GM15510 (cell line): Measurements from ENCODE around the gene APBA1.

Experiments
- POLR2A ChIP-seq: IDR thresholded peaks from 3 replicates; pipeline ENCODE4 v1.6.1; 2011; ENCODE audit warnings: borderline replicate concordance; ENCODE audit not compliant: insufficient read length; ENCODE audit errors: extremely low read depth

Gene APBA1

GRCh38 chr9:69632768-69633167 is 39.4 kb downstream of the APBA1 start:
- no peak for TF ChIP-seq POLR2A

GRCh38 chr9:69627281-69627680 is 44.9 kb downstream of the APBA1 start:
- no peak for TF ChIP-seq POLR2A

GRCh38 chr9:69623276-69623675 is 48.9 kb downstream of the APBA1 start:
- no peak for TF ChIP-seq POLR2A

- TF ChIP-seq POLR2A, result no peak
Measured at GRCh38 chr9:69622676-69623075, 49.5 kb downstream of the APBA1 start.

GRCh38 chr9:69621730-69622460 is 50.3 kb downstream of the APBA1 start:
- TF ChIP-seq POLR2A, result no peak

DNA sequence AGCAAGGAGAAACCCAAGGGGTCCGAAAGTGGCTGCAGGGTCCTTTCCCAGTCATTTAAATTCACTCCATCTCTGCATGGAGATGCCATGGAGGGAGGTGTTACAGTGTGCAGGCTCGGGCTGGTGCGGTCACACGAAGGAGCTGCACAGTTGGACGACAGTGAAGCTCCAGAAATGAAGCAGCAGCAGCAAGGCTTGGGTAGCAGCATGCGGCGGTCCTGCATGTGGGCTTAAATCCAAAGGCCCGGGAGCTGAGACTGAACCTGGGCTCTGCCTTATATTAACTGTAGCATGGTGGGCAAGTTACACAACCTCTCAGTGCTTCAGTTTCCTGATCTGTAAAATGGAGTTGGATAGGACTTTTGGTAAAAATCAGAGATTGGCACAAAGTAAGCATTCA is 51.4 kb downstream of the APBA1 start:
- no peak for TF ChIP-seq POLR2A

- no peak for TF ChIP-seq POLR2A
Measured at GRCh38 chr9:69619233-69619632, 52.9 kb downstream of the APBA1 start.

DNA sequence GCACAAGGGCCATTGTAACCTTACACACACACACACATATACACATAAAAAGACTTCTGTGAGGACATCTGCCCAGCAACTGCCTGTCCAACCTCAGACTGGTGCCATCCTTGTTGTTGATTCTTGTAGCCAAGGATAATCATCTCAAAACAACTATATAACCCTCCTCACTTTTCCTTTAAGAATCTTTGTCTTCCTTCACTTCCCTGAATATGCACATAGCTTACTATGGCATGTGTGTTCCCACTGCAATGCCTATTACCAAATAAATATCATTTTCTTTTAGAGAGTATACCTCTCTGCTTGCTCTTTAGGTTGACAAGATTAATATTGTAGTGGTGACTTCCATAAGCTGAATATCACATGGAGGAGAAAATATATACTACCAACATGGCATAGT is 55.2 kb downstream of the APBA1 start:
- no peak for TF ChIP-seq POLR2A

DNA sequence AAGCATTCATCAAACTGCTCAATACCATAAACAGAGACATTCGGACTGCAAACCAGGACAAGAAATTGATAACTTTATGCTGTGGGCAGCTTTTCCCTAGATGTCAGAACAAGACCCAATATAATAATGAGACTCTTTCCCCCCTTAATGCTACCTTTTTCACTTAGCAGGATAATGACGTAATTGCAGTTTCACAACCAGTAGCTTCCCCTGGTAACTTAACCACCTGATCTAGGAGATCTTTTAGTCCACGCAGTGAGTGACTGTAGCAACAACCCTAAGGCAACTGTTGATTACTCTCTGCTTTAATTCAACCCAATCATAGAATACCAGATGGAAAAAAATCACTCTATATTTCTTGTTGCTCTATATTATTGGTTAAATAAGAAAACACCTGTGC is 56.3 kb downstream of the APBA1 start:
- no peak for TF ChIP-seq POLR2A

DNA sequence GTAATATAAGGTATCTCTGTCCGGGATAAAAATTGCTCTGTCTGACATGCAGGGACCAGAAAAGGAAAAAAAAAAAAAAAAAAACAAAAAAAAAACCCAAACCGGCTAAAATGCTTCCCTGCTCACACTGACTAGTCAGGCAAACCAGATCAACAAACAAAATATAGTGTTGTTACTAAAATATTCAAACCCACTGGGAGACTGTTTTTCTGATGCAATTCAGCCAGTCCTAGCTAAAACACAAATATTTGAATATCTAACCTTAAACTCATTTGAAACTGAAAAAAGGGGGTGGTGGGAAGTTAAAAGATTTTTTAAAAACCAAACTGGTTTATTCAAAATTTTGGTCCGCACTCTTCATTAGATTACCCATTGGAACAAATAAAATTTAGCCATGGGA is 61.0 kb downstream of the APBA1 start:
- TF ChIP-seq POLR2A, result no peak

GRCh38 chr9:69609156-69609555 is 63.0 kb downstream of the APBA1 start:
- TF ChIP-seq POLR2A, result no peak

DNA sequence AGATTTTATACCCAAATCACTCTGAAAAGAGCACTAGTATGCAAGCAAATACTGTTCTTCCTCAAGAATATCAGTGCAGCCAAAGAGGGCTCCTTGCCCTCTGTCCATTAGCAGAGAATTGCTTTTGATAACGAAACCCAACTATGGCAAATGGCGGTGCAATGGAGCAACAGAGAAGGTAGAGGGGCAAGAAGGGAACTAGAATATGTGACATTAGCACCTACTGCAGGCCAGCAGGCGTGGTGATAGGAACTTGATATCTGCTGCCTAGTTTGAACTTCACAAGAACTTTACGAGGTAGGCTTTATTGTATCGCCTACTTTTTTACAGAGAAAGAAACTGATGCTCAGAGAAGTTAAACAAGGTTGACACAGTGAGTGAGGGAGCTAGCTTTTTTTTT is 66.1 kb downstream of the APBA1 start:
- no peak for TF ChIP-seq POLR2A

- no peak for TF ChIP-seq POLR2A
Measured at GRCh38 chr9:69605406-69605805, 66.8 kb downstream of the APBA1 start.

DNA sequence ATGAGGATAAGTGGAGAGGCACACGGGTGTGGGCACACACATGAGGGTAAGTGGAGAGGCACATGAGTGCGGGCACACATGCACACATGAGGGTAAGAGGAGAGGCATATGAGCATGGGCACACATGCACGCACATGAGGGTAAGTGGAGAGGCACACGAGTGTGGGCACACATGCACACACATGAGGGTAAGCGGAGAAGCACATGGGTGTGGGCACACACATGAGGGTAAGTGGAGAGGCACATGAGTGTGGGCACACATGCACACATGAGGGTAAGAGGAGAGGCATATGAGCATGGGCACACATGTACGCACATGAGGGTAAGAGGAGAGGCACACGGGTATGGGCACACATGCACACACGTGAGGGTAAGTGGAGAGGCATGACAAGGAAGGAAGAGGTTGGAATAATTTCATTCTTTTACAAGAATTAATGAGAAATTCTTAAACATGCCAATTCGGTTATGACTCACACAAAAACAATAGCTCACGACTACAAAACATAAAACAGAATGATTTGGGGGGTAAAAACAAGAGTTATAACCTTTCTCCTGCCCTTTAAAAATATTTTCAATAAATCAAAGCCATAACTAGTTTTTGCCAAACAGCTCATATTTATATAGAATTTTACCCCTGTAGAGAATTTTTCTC is 67.5 kb downstream of the APBA1 start:
- no peak for TF ChIP-seq POLR2A

DNA sequence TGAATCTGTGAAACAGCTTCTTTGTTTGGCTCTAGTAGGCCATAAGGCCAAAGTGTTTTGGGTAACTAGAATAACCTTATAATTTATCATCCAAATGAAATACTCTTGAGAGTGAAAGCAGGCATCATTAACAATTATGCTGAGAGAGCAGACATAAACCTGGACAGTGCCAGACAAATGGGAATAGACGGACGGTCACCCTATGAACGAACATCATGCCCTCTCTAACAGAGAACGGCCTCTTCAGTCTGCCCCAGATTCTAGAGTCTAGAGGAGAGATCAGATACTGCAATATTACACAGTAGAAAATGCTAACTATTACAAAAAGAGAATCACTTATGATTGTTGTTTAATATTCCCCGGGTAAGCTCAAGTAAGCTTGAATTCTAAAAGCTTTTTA is 68.5 kb downstream of the APBA1 start:
- no peak for TF ChIP-seq POLR2A

- TF ChIP-seq POLR2A, result no peak
Measured at GRCh38 chr9:69602773-69603172, 69.4 kb downstream of the APBA1 start.
